HCT116 (cell line): ENCODE results near the gene FKBP2. TPM values are rescaled to one million over a fixed set of nuclear protein-coding genes. Genes with fewer than 3 reads are reported as not detected.

Experiments
- ATAC-seq: fragments of 200-7000 bp; cut with Tn5 transposase; 2 replicates; pipeline ENCODE4 v1.9.1; 2020; ENCODE audit warnings: mild to moderate bottlenecking, moderate library complexity
- BruUV-seq: library from RNA; stranded (reverse); fragments of 400-500 nt; replicated peaks from 2 replicates; lab custom pipeline; 2021; lab: Mats Ljungman, UMichigan
- CTCF ChIA-PET: fragments of 300-600 bp; sonication (Branson Sonifier 250); formaldehyde crosslinking; loops from one replicate; lab custom pipeline; 2021; ENCODE audit warnings: antibody characterized with exemption; lab: Charles Lee
- POLR2A ChIA-PET: fragments of 300-600, 350-600 bp; sonication (Branson Sonifier 250); formaldehyde crosslinking; loops from one replicate; lab custom pipeline; 2021; ENCODE audit warnings: antibody characterized with exemption; lab: Charles Lee
- RAD21 ChIA-PET, 2 experiments: fragments of 300-600 bp; sonication (Branson Sonifier 250); formaldehyde crosslinking; loops; one replicate each; lab custom pipeline; 2023; ENCODE audit warnings: low total read pairs in 2 of 2; ENCODE audit not compliant: uncharacterized antibody in 2 of 2, unreplicated experiment in 2 of 2, low non-redundant PET in 1 of 2; lab: Charles Lee
- DNase-seq: peaks from one replicate; pipeline ENCODE4 v3.0.0-alpha.2; 2010; ENCODE audit warnings: low read depth, low spot score
- H2AFZ ChIP-seq: fragments of 200-600 bp; shearing (Covaris generic), sonication (generic); 2 replicates; pipeline ENCODE4 v1.6.1; 2017; ENCODE audit warnings: low read depth, mixed run types, mixed read lengths, antibody characterized with exemption, low read length; ENCODE audit not compliant: poor library complexity, severe bottlenecking
- H3K27ac ChIP-seq: 2 replicates; pipeline ENCODE4 v1.5.1; 2012; ENCODE audit warnings: low read depth, low read length
- H3K27me3 ChIP-seq: fragments of 200-600 bp; sonication (generic); 2 replicates; pipeline ENCODE4 v1.6.1; 2016; ENCODE audit warnings: mixed run types, low read length, mixed read lengths; ENCODE audit not compliant: insufficient read depth
- H3K36me3 ChIP-seq, 2 experiments: fragments of 200-500 bp in 1 of 2; fragments of 200-600 bp in 1 of 2; sonication (Bioruptor generic) in 1 of 2; sonication (generic) in 1 of 2; 2 replicates each; pipeline versions ENCODE4 v1.5.1 to v1.6.1; 2014 to 2016; ENCODE audit warnings: low read length in 2 of 2, inconsistent platforms in 1 of 2, mixed read lengths in 1 of 2, mixed run types in 1 of 2; ENCODE audit not compliant: insufficient read depth in 2 of 2, control insufficient read depth in 1 of 2
- H3K4me1 ChIP-seq, 2 experiments: fragments of 200-600 bp in 1 of 2; sonication (generic) in 1 of 2; 2 replicates each; pipeline versions ENCODE4 v1.5.1 to v1.6.1; 2012 to 2017; ENCODE audit warnings: low read length in 2 of 2, inconsistent platforms in 1 of 2, mild to moderate bottlenecking in 1 of 2, mixed read lengths in 1 of 2, mixed run types in 1 of 2, moderate library complexity in 1 of 2; ENCODE audit not compliant: insufficient read depth in 2 of 2, control insufficient read depth in 1 of 2
- H3K4me2 ChIP-seq: fragments of 200-600 bp; sonication (generic); 2 replicates; pipeline ENCODE4 v1.6.1; 2017; ENCODE audit warnings: mixed run types, low read length, mixed read lengths
- H3K4me3 ChIP-seq, 2 experiments: fragments of 200-600 bp in 1 of 2; sonication (generic) in 1 of 2; replicated peaks in 1 of 2; 2 replicates each; pipeline ENCODE4 v1.5.1; 2011 to 2016; ENCODE audit warnings: low read length in 2 of 2, control low read depth in 1 of 2, low read depth in 1 of 2, mild to moderate bottlenecking in 1 of 2, mixed read lengths in 1 of 2, mixed run types in 1 of 2
- H3K79me2 ChIP-seq: fragments of 200-600 bp; sonication (generic); 2 replicates; pipeline ENCODE4 v1.6.1; 2017; ENCODE audit warnings: mild to moderate bottlenecking, mixed run types, low read length, moderate library complexity, mixed read lengths; ENCODE audit not compliant: insufficient read depth
- H3K9ac ChIP-seq: fragments of 200-600 bp; sonication (generic); 2 replicates; pipeline ENCODE4 v1.6.1; 2016; ENCODE audit warnings: low read length, mixed read lengths
- H3K9me2 ChIP-seq: fragments of 200-600 bp; sonication (generic), shearing (Covaris generic); 2 replicates; pipeline ENCODE4 v1.6.1; 2017; ENCODE audit warnings: mixed run types, mild to moderate bottlenecking, moderate library complexity; ENCODE audit not compliant: insufficient read depth
- H3K9me3 ChIP-seq, 2 experiments: fragments of 200-500 bp in 1 of 2; fragments of 200-600 bp in 1 of 2; sonication (Bioruptor generic) in 1 of 2; sonication (generic) in 1 of 2; 2 replicates each; pipeline ENCODE4 v1.6.1; 2014 to 2017; ENCODE audit warnings: low read length in 2 of 2, mixed read lengths in 2 of 2, inconsistent platforms in 1 of 2, low read depth in 1 of 2, mild to moderate bottlenecking in 1 of 2, mixed run types in 1 of 2, moderate library complexity in 1 of 2; ENCODE audit not compliant: control insufficient read depth in 1 of 2, insufficient read depth in 1 of 2
- H4K20me1 ChIP-seq: fragments of 200-600 bp; sonication (generic), shearing (Covaris generic); 2 replicates; pipeline ENCODE4 v1.6.1; 2017; ENCODE audit warnings: mixed run types, mild to moderate bottlenecking, moderate library complexity; ENCODE audit not compliant: insufficient read depth
- ELF1 ChIP-seq: IDR thresholded peaks from 2 replicates; pipeline ENCODE4 v1.6.1; 2012; ENCODE audit warnings: low read depth, borderline replicate concordance
- EZH2 ChIP-seq: fragments of 200-600 bp; sonication (generic); IDR thresholded peaks from 2 replicates; pipeline ENCODE4 v1.6.1; 2017; ENCODE audit warnings: antibody characterized with exemption, mixed run types
- POLR2A ChIP-seq: IDR thresholded peaks from 2 replicates; pipeline ENCODE4 v1.7.0; 2011; ENCODE audit warnings: borderline replicate concordance; ENCODE audit not compliant: insufficient read depth, insufficient read length; ENCODE audit errors: extremely low read depth
- POLR2AphosphoS5 ChIP-seq: IDR thresholded peaks from 2 replicates; pipeline ENCODE4 v1.6.1; 2011; ENCODE audit warnings: mild to moderate bottlenecking, low read depth, low read length, moderate library complexity
- SIN3A ChIP-seq: IDR thresholded peaks from 2 replicates; pipeline ENCODE4 v1.6.1; 2012; ENCODE audit warnings: low read depth
- YY1 ChIP-seq: IDR thresholded peaks from 2 replicates; pipeline ENCODE4 v1.6.1; 2011; ENCODE audit warnings: low read length, low read depth, moderate library complexity, mild to moderate bottlenecking; ENCODE audit not compliant: insufficient replicate concordance; ENCODE audit errors: extremely low read depth
- ZFX ChIP-seq: fragments of 450-650 bp; IDR thresholded peaks from 2 replicates; pipeline ENCODE4 v1.6.1; 2017
- intact Hi-C: fragments of 100-400 bp; cut with micrococcal nuclease; formaldehyde crosslinking; loops from 2 replicates; pipeline ENCODE4 v1.10.0; 2022
- total RNA-seq: library from RNA; stranded (reverse); gene quantifications from one replicate; pipeline ENCODE4 v1.2.1, GENCODE V29; 2021; ENCODE audit not compliant: unreplicated experiment
- TF ChIP-seq, protein P1 (sequence below): IDR thresholded peaks from 2 replicates; pipeline ENCODE4 v1.6.1; 2012
- TF ChIP-seq, protein P2 (sequence below): IDR thresholded peaks from 2 replicates; pipeline ENCODE4 v1.6.1; 2012
- TF ChIP-seq, protein P3 (sequence below): IDR thresholded peaks from 2 replicates; pipeline ENCODE4 v1.6.1; 2011; ENCODE audit warnings: mild to moderate bottlenecking, low read length, moderate library complexity; ENCODE audit not compliant: insufficient replicate concordance; ENCODE audit errors: extremely low read depth

The FKBP2 gene
- total RNA-seq, 1 experiment from 2014 or later: 69.2 TPM

DNA sequence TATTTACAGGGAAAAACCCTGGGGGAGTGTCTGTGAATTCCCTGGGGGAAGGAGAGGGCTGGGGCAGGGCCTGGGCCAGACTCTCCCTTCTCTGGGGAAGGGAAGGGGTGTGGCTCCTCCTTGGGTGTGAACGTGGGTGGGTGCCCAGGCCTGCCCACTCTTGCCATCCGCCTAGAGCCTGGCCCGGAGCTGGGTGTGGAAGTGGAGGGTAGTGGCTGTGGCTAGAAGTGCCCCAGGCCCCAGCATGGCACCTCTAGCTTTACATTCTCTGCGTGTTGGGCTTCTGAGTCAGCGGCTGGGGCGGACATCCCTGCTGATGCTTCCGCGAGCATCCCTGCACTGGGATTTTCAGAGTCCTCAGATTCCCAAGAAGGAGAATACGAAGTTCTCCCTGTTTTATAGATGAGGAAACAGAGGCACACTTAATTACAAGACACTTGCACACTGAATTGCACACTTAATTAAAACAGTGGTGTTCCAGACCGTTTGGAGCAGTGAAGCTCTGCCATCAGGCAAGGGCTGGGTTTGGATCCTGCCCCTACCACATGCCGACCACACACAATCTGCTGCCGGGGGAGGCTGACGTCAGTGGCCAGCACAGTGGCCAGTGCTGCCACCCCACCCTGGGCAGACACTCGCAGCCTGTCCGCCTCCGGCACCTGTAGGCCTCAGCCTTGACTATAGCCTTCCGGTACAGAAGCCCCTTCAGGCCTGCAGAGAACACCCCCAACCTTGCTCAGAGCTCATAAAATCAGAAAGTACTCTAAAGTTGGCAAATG lies 35.9 kb downstream of the FKBP2 start:
- intact Hi-C loops: no loop called here
- Histone ChIP-seq H2AFZ (no peak overlapping the region), H3K79me2 (peaks cover 3% of the 10 kb centered on the region; the same call in 1 of the 2 replicates), H3K4me1 (peaks cover under 1% of the 10 kb centered on the region in 2 experiments; a peak in 2 of 4 replicates), H3K4me3 (no peak overlapping the region), H3K9me2 (no peaks in the 10 kb centered on the region), H3K9me3 (no peaks in the 10 kb centered on the region), H3K36me3 (no peaks in the 10 kb centered on the region; a peak in 1 of 4 replicates), H3K27me3 (no peaks in the 10 kb centered on the region), H3K4me2 (no peak overlapping the region), H4K20me1 (no peaks in the 10 kb centered on the region), H3K27ac (no peak overlapping the region), H3K9ac (no peak overlapping the region)
- CTCF ChIA-PET: interaction anchor here (1.2 to 1.5 kb wide), 2 partner anchors 24 to 28 kb away, joined by 3 to 4 read pairs; partner anchors contain the start of gene CATSPERZ
- RAD21 ChIA-PET: no interaction called here
- no TSS peak for BruUV-seq
- DNase-seq (no peak), ATAC-seq (peak; percentile 37; the same call in 1 of the 2 replicates)
- TF ChIP-seq POLR2A (no peak), POLR2AphosphoS5 (no peak), ZFX (no peak), ELF1 (no peak), EZH2 (no peak), SIN3A (no peak), YY1 (no peak)
- TF ChIP-seq, protein P1, sequence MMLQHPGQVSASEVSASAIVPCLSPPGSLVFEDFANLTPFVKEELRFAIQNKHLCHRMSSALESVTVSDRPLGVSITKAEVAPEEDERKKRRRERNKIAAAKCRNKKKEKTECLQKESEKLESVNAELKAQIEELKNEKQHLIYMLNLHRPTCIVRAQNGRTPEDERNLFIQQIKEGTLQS: no peak
- TF ChIP-seq, protein P2, sequence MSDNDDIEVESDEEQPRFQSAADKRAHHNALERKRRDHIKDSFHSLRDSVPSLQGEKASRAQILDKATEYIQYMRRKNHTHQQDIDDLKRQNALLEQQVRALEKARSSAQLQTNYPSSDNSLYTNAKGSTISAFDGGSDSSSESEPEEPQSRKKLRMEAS: no peak
- TF ChIP-seq, protein P3, sequence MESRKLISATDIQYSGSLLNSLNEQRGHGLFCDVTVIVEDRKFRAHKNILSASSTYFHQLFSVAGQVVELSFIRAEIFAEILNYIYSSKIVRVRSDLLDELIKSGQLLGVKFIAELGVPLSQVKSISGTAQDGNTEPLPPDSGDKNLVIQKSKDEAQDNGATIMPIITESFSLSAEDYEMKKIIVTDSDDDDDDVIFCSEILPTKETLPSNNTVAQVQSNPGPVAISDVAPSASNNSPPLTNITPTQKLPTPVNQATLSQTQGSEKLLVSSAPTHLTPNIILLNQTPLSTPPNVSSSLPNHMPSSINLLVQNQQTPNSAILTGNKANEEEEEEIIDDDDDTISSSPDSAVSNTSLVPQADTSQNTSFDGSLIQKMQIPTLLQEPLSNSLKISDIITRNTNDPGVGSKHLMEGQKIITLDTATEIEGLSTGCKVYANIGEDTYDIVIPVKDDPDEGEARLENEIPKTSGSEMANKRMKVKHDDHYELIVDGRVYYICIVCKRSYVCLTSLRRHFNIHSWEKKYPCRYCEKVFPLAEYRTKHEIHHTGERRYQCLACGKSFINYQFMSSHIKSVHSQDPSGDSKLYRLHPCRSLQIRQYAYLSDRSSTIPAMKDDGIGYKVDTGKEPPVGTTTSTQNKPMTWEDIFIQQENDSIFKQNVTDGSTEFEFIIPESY: no peak
- POLR2A ChIA-PET: no interaction called here
